ENCODE data around the gene LAG3.

GRCh38 chr12:6810758-6811157, 38.4 kb downstream of the LAG3 start:
- TF ChIP-seq POLR2AphosphoS5 (IDR thresholded peaks at IDR 0.05) = no peak
- no peak for TF ChIP-seq CTCF (IDR thresholded peaks at IDR 0.05)
- TF ChIP-seq POLR2A (IDR thresholded peaks at IDR 0.05) = no peak
